AG08395 (cell line): ENCODE measurements around the gene ABCD3.

Experiments
- DNase-seq: peaks from one replicate; pipeline ENCODE4 v3.0.0; 2012; ENCODE audit warnings: mixed read lengths, low spot score

Gene ABCD3

GRCh38 chr1:94463056-94463764, 45.0 kb downstream of the ABCD3 start:
- no peak for DNase-seq

GRCh38 chr1:94463765-94464330, 45.7 kb downstream of the ABCD3 start:
- peak; percentile 60 for DNase-seq

GRCh38 chr1:94468708-94469107, 50.5 kb downstream of the ABCD3 start:
- no peak for DNase-seq

GRCh38 chr1:94471271-94471670, 53.1 kb downstream of the ABCD3 start:
- DNase-seq, result no peak

GRCh38 chr1:94475232-94475631, 57.0 kb downstream of the ABCD3 start:
- no peak for DNase-seq

GRCh38 chr1:94479682-94480081, 61.5 kb downstream of the ABCD3 start:
- DNase-seq, result no peak

- peak; percentile 81 for DNase-seq
These were observed 63.3 kb downstream of the ABCD3 start for GRCh38 chr1:94481473-94481933.

GRCh38 chr1:94486990-94487389, 68.8 kb downstream of the ABCD3 start:
- no peak for DNase-seq

- DNase-seq, result no peak
These were observed 72.4 kb downstream of the ABCD3 start for GRCh38 chr1:94490556-94490955.

- DNase-seq, result no peak
These were observed 78.0 kb downstream of the ABCD3 start for GRCh38 chr1:94496076-94496755.

- DNase-seq, result no peak
These were observed 83.2 kb downstream of the ABCD3 start for GRCh38 chr1:94501426-94501825.

- no peak for DNase-seq
These were observed 83.7 kb downstream of the ABCD3 start for GRCh38 chr1:94501935-94502334.

- no peak for DNase-seq
These were observed 85.0 kb downstream of the ABCD3 start for GRCh38 chr1:94503153-94503552.

GRCh38 chr1:94504601-94505000, 86.4 kb downstream of the ABCD3 start:
- no peak for DNase-seq

- no peak for DNase-seq
These were observed 94.6 kb downstream of the ABCD3 start for GRCh38 chr1:94512816-94513215.

GRCh38 chr1:94514095-94514727, 96.0 kb downstream of the ABCD3 start:
- DNase-seq, result peak; percentile 45

- no peak for DNase-seq
These were observed 97.2 kb downstream of the ABCD3 start for GRCh38 chr1:94515296-94515947.

- no peak for DNase-seq
These were observed 101.2 kb downstream of the ABCD3 start for GRCh38 chr1:94519351-94519750.

GRCh38 chr1:94522304-94522703, 104.1 kb downstream of the ABCD3 start:
- no peak for DNase-seq

GRCh38 chr1:94524531-94524930, 106.3 kb downstream of the ABCD3 start:
- DNase-seq, result no peak

- no peak for DNase-seq
These were observed 108.2 kb downstream of the ABCD3 start for GRCh38 chr1:94526152-94526980.
